ENCODE data around the gene SDF4.

DNA sequence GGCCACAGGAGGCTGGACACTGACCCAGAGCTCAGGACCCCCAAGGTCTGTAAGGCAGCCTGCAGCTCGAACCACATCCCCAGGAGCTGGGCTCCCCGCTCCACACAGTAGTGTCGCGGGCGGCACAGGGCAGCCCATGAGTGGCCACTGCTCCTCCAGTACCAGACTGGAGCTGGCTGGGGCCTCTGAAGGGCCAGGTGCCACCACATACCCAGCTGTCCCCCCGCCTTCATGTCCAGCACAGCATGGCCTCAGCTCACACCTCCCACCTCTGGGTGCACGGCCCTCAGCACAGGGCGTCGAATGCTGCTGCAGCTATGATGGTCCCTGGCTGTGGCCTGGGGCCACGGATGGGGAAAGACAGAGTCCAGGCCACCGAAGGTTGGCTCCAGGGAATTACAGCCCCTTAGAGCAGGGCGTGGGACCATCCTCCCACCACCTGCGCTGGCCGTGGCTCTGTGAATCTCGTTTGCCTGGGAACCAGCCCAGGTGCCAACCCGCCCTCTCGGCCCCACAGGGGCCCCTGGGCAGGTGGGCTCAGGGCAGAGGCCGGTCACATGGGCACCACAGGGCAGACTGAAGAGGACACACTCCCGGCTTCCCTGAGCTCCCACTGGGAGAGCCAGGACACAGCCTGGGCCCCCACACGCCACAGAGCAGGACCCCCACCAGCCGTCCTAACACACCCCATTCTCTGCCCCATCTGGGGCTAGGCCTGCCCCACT lies 15.8 kb downstream of the SDF4 start:
- TF ChIP-seq EZH2 (IDR thresholded peaks at IDR 0.05; ENCODE audit: borderline replicate concordance, low read length) (no peak), CTCF (conservative IDR thresholded peaks at IDR 0.05 in 1 of 2, IDR thresholded peaks at IDR 0.05 in 1 of 2; ENCODE audit: extremely low read depth in 1 of 2, insufficient read depth in 1 of 2, low read depth in 1 of 2, low read length in 2 of 2) (no peak)
